Left ventricle myocardium inferior (tissue), 1 donor: Measurements from ENCODE around the gene TLL1. TPM values are rescaled to one million over a fixed set of nuclear protein-coding genes. Genes with fewer than 3 reads are reported as not detected.

Experiments used
- DNase-seq: peaks from one replicate; pipeline ENCODE4 v3.0.0-alpha.2; 2020
- H3K27ac ChIP-seq: fragments of 200-600 bp; replicated peaks from 2 replicates; pipeline ENCODE4 v1.8.0; 2021
- H3K27me3 ChIP-seq: fragments of 200-600 bp; 2 replicates; pipeline ENCODE4 v1.8.0; 2021; ENCODE audit warnings: low read depth
- H3K36me3 ChIP-seq: fragments of 200-600 bp; 2 replicates; pipeline ENCODE4 v1.8.0; 2021
- H3K4me1 ChIP-seq: fragments of 200-600 bp; 2 replicates; pipeline ENCODE4 v1.8.0; 2021
- H3K4me3 ChIP-seq: fragments of 200-600 bp; 2 replicates; pipeline ENCODE4 v1.8.0; 2021; ENCODE audit warnings: mild to moderate bottlenecking, moderate library complexity
- H3K9me3 ChIP-seq: fragments of 200-600 bp; replicated peaks from 2 replicates; pipeline ENCODE4 v1.8.0; 2021
- intact Hi-C: fragments of 100-400 bp; cut with micrococcal nuclease; formaldehyde crosslinking; loops from one replicate; pipeline ENCODE4 v1.11.0; 2022
- total RNA-seq: library from RNA; stranded (reverse); fragmentation: NEBNext Ultra II Directional; extraction: Animal tissue kit (Norgen Biotek cat#: 25700); gene quantifications from one replicate; pipeline ENCODE4 v1.2.1, GENCODE V29; 2021
- TF ChIP-seq, protein P1 (sequence below): fragments of 200-600 bp; IDR thresholded peaks from 2 replicates; pipeline ENCODE4 v1.8.0; 2021; ENCODE audit warnings: antibody characterized with exemption, mild to moderate bottlenecking, borderline replicate concordance
- donor health status: DM: no; HTN: yes; CAD: no; lungs with severe emphysema.

The TLL1 gene
- total RNA-seq, 1 donor from 2014 or later = 1.0 TPM

DNA sequence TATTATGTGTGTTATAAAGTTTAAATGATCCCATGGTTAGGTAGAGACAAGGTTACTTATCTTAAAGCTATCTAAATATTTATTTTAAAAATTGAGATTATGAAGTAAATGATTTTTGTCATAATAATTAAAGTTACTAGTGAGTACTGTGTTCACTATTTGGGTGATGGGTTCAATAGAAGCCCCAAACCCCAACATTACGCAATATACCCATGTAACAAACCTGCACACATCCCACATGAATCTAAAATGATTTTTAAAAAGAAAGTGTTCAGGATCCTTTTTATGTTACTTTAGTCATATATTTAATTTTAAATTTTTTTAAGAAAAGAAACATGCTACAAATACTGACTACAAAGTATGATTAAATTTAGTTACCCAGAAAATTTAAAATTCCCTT, 193.9 kb downstream of the TLL1 start:
- Histone ChIP-seq H3K9me3 (no peaks in the 10 kb centered on the region), H3K27me3 (no peaks in the 10 kb centered on the region), H3K4me3 (no peak overlapping the region), H3K4me1 (no peaks in the 10 kb centered on the region), H3K36me3 (no peaks in the 10 kb centered on the region), H3K27ac (no peak overlapping the region)
- intact Hi-C loops = no loop called here
- no peak for DNase-seq
- TF ChIP-seq, protein P1, sequence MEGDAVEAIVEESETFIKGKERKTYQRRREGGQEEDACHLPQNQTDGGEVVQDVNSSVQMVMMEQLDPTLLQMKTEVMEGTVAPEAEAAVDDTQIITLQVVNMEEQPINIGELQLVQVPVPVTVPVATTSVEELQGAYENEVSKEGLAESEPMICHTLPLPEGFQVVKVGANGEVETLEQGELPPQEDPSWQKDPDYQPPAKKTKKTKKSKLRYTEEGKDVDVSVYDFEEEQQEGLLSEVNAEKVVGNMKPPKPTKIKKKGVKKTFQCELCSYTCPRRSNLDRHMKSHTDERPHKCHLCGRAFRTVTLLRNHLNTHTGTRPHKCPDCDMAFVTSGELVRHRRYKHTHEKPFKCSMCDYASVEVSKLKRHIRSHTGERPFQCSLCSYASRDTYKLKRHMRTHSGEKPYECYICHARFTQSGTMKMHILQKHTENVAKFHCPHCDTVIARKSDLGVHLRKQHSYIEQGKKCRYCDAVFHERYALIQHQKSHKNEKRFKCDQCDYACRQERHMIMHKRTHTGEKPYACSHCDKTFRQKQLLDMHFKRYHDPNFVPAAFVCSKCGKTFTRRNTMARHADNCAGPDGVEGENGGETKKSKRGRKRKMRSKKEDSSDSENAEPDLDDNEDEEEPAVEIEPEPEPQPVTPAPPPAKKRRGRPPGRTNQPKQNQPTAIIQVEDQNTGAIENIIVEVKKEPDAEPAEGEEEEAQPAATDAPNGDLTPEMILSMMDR = no peak

DNA sequence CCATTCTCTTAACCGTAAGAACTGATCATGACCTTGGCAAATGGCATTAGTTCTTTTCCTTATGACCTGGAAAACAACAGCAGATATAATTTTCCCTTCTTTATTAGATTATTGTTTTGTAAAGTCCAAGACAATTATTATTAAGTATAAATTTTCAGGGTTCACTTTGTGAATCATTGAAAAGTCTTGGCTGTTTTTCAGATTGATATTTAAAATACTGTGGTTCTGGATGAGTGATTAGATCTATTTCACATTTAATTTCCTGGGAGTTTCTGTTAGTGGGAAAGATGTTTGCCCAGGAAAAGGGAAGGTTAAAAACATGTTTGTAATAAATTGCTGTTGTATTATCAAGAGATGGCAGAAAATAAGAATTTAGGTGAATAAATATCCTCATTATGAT, 194.9 kb downstream of the TLL1 start:
- Histone ChIP-seq H3K4me3 (no peak overlapping the region), H3K36me3 (no peaks in the 10 kb centered on the region), H3K4me1 (no peaks in the 10 kb centered on the region), H3K9me3 (no peaks in the 10 kb centered on the region), H3K27me3 (no peaks in the 10 kb centered on the region), H3K27ac (no peak overlapping the region)
- no peak for DNase-seq
- TF ChIP-seq, protein P1 = no peak
- intact Hi-C loops = no loop called here

GRCh38 chr4:166073783-166074182, 200.7 kb downstream of the TLL1 start:
- Histone ChIP-seq H3K36me3 (no peaks in the 10 kb centered on the region), H3K27me3 (no peaks in the 10 kb centered on the region), H3K9me3 (no peaks in the 10 kb centered on the region), H3K4me3 (no peak overlapping the region), H3K27ac (no peak overlapping the region), H3K4me1 (no peaks in the 10 kb centered on the region)
- TF ChIP-seq, protein P1 = no peak
- no peak for DNase-seq
- intact Hi-C loops = no loop called here

DNA sequence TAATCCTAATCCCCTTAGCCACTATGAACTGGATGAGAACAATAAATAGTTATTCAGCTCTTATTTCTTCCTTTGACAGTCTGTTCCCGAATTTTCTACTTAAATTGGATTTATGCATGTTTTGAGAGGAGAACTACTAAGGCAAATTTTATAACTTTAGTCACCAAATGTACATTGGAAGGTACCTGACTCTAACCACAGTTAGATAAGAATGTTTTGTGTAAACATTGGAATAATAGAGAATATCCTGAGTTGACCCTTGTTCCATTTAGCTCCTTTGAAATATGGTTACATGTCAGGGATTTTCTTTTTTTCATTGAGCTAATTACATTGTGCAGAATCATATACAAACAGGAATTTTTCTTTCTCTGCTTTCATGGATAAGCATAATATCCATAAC, 202.6 kb downstream of the TLL1 start:
- Histone ChIP-seq H3K36me3 (no peaks in the 10 kb centered on the region), H3K9me3 (peaks cover 5% of the 10 kb centered on the region), H3K27me3 (no peaks in the 10 kb centered on the region), H3K4me3 (no peak overlapping the region), H3K27ac (no peak overlapping the region), H3K4me1 (no peaks in the 10 kb centered on the region)
- intact Hi-C loops = no loop called here
- no peak for DNase-seq
- TF ChIP-seq, protein P1 = no peak

DNA sequence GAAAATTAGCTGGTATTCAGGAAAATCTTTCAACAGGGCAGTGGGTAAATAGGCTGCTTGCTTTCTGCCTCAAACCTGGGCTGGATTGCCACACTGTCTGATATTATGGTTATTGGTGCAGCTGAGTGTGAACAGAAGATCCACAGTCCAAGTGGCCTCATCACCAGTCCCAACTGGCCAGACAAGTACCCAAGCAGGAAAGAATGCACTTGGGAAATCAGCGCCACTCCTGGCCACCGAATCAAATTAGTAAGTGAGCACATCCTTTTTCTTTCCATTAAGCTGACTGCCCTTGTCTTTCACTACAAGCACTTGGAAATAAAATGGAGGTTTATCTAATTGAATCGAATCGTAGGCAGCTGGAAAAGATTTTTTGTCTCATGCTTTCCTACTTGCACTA, 204.7 kb downstream of the TLL1 start:
- Histone ChIP-seq H3K27ac (no peak overlapping the region), H3K4me3 (no peak overlapping the region), H3K4me1 (no peaks in the 10 kb centered on the region), H3K27me3 (no peaks in the 10 kb centered on the region), H3K9me3 (peaks cover 5% of the 10 kb centered on the region), H3K36me3 (no peaks in the 10 kb centered on the region)
- intact Hi-C loops = no loop called here
- DNase-seq = no peak
- TF ChIP-seq, protein P1 = no peak

DNA sequence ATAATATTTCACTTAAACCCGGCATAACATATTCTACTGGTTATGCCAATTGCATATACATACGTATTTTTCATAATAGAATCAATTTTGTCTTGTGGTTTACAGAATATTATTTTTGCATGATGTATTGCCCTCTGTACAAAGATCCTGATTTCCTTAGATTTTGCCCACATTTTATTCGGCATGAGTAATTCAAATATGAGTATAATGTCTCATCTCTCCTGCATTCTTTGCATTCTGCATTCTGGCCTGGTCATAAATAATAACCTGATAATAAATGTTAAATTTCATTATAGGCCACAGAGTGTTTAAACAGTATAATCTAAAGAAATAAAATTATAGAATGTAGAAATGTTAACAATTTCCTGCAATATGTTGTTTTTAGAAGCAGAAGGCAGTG, 205.3 kb downstream of the TLL1 start:
- no peaks in the 10 kb centered on the region for H3K36me3 ChIP-seq
- no peak for DNase-seq
- no peak overlapping the region for H3K4me3 ChIP-seq
- H3K27me3 ChIP-seq = no peaks in the 10 kb centered on the region
- peaks cover 5% of the 10 kb centered on the region for H3K9me3 ChIP-seq
- no peaks in the 10 kb centered on the region for H3K4me1 ChIP-seq
- intact Hi-C loops = no loop called here
- TF ChIP-seq, protein P1 = no peak
- no peak overlapping the region for H3K27ac ChIP-seq
